Activated naive CD4-positive, alpha-beta T cell treated with anti-CD3 and anti-CD28 coated beads for 36 hours (primary cell): ENCODE data around the gene TMEM156. TPM values are rescaled to one million over a fixed set of nuclear protein-coding genes. Genes with fewer than 3 reads are reported as not detected.

Experiments
- CTCF ChIA-PET: fragments of 350-600 bp; sonication (Branson Sonifier 250); formaldehyde crosslinking; loops from one replicate; lab custom pipeline; 2021; ENCODE audit warnings: antibody characterized with exemption; lab: Charles Lee
- DNase-seq: peaks from one replicate; pipeline ENCODE4 v3.0.0-alpha.2; 2020
- H3K27ac Mint-ChIP-seq: one replicate; pipeline ENCODE4 v1.8.0; 2021; ENCODE audit warnings: mild to moderate bottlenecking, mixed read lengths
- H3K27me3 Mint-ChIP-seq: one replicate; pipeline ENCODE4 v1.8.0; 2021; ENCODE audit warnings: low read depth, mixed read lengths
- H3K36me3 Mint-ChIP-seq: one replicate; pipeline ENCODE4 v1.8.0; 2021; ENCODE audit warnings: low read depth, mixed read lengths
- H3K4me1 Mint-ChIP-seq: one replicate; pipeline ENCODE4 v1.8.0; 2021; ENCODE audit warnings: low read depth, mixed read lengths
- H3K4me3 Mint-ChIP-seq: one replicate; pipeline ENCODE4 v1.8.0; 2021; ENCODE audit warnings: mild to moderate bottlenecking, moderate library complexity, mixed read lengths
- H3K9me3 Mint-ChIP-seq: one replicate; pipeline ENCODE4 v1.8.0; 2021; ENCODE audit warnings: mixed read lengths
- intact Hi-C: fragments of 100-400 bp; cut with micrococcal nuclease; formaldehyde crosslinking; loops from one replicate; pipeline ENCODE4 v1.15.1; 2023
- total RNA-seq, 2 experiments: library from RNA; stranded (reverse); gene quantifications; one replicate each; pipeline ENCODE4 v1.2.3, GENCODE V29; 2021

Gene TMEM156
- total RNA-seq, 2 experiments from 2014 or later = 10.2 to 11.3 TPM

- no peak for DNase-seq
- H3K27ac Mint-ChIP-seq = no peak overlapping the region
- no peak overlapping the region for H3K4me3 Mint-ChIP-seq
- H3K9me3 Mint-ChIP-seq = no peaks in the 10 kb centered on the region
- intact Hi-C loops = no loop called here
- H3K36me3 Mint-ChIP-seq = no peaks in the 10 kb centered on the region
- CTCF ChIA-PET = interaction anchor here (1.7 kb wide), 1 partner anchor 28 kb away, joined by 4 read pairs; no protein-coding TSS in a partner anchor
- no peaks in the 10 kb centered on the region for H3K27me3 Mint-ChIP-seq
- H3K4me1 Mint-ChIP-seq = no peaks in the 10 kb centered on the region
Observed at GRCh38 chr4:38931125-38931524, 101.1 kb downstream of the TMEM156 start.

DNA sequence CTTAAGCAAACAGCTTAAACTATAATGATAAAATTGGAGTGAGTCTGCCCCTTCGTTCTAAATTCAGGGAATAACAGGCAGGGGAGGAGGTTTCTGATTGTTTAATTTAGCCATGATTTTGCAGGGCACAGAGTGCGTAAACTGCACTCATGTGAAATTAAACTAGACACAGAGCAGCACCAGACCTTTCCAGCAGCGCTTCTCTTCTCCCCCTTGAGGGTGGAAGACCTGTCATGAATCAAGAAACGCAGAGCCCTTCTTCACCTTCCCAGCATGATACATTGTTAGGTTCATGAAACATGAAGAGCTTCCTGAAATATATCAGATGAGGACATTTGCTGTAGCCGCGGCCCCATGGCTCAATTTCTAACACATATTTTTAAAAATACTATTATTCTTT, 101.5 kb downstream of the TMEM156 start:
- DNase-seq = no peak
- intact Hi-C loops = no loop called here
- H3K27me3 Mint-ChIP-seq = no peaks in the 10 kb centered on the region
- H3K27ac Mint-ChIP-seq = no peak overlapping the region
- no peak overlapping the region for H3K4me3 Mint-ChIP-seq
- no peaks in the 10 kb centered on the region for H3K9me3 Mint-ChIP-seq
- CTCF ChIA-PET = interaction anchor here (1.7 kb wide), 1 partner anchor 28 kb away, joined by 4 read pairs; no protein-coding TSS in a partner anchor
- no peaks in the 10 kb centered on the region for H3K36me3 Mint-ChIP-seq
- H3K4me1 Mint-ChIP-seq = no peaks in the 10 kb centered on the region

DNA sequence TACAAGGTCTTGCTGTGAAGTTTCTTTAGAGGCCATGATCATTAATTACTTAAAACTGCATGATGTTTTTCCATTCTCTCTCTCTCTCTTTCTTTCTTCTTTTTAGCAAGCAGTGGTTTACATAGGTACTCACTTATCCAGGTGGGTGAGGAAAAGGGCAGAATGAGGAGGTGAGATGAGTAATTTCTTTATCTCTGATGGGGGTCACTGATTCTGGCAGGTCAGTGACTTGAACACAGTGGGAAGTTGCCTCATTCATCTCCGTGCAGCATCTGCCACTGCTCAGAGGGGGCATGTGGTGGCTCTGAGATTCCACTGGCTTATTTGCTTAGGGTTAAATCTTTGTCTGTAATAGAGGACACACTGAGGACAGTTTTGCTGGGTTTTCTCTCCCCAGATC, 102.0 kb downstream of the TMEM156 start:
- CTCF ChIA-PET = interaction anchor here (1.7 kb wide), 1 partner anchor 27 kb away, joined by 4 read pairs; no protein-coding TSS in a partner anchor
- Mint-ChIP-seq H3K27ac (no peak overlapping the region), H3K4me1 (no peaks in the 10 kb centered on the region), H3K4me3 (no peak overlapping the region), H3K27me3 (no peaks in the 10 kb centered on the region), H3K9me3 (no peaks in the 10 kb centered on the region), H3K36me3 (no peaks in the 10 kb centered on the region)
- no peak for DNase-seq
- intact Hi-C loops = no loop called here

GRCh38 chr4:38928974-38929373, 103.2 kb downstream of the TMEM156 start:
- Mint-ChIP-seq H3K9me3 (no peaks in the 10 kb centered on the region), H3K27me3 (no peaks in the 10 kb centered on the region), H3K27ac (no peak overlapping the region), H3K4me1 (no peaks in the 10 kb centered on the region), H3K36me3 (no peaks in the 10 kb centered on the region), H3K4me3 (no peak overlapping the region)
- DNase-seq = no peak
- intact Hi-C loops = no loop called here
- CTCF ChIA-PET = no interaction called here

- H3K36me3 Mint-ChIP-seq = no peaks in the 10 kb centered on the region
- no peak overlapping the region for H3K4me3 Mint-ChIP-seq
- H3K4me1 Mint-ChIP-seq = no peaks in the 10 kb centered on the region
- H3K27me3 Mint-ChIP-seq = no peaks in the 10 kb centered on the region
- no peak overlapping the region for H3K27ac Mint-ChIP-seq
- no peaks in the 10 kb centered on the region for H3K9me3 Mint-ChIP-seq
- intact Hi-C loops = no loop called here
- no peak for DNase-seq
- CTCF ChIA-PET = no interaction called here
Observed at GRCh38 chr4:38928568-38928967, 103.6 kb downstream of the TMEM156 start.

DNA sequence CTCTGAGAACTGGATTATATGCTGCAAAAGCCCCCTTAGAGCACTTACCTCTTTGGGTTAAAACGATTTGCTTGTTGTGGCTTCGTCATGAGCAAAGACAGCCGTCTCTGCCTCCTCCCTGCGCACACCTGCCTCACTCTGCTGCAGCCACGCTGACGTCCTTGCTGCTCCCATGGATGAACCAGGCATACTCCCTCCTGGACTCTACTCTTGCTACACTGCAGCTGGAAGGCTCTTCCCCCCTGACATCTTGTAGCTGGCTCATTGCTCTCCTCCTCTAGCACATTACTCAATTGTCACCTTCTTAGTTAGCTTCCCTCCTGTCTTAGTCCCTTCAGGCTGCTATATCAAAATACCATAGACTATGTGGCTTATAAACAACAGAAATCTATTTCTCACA, 105.3 kb downstream of the TMEM156 start:
- Mint-ChIP-seq H3K27ac (no peak overlapping the region), H3K27me3 (no peaks in the 10 kb centered on the region), H3K36me3 (no peaks in the 10 kb centered on the region), H3K9me3 (no peaks in the 10 kb centered on the region), H3K4me1 (no peaks in the 10 kb centered on the region), H3K4me3 (no peak overlapping the region)
- CTCF ChIA-PET = interaction anchor here (1.0 to 2.2 kb wide), 4 partner anchors 10 to 208 kb away, joined by 3 to 8 read pairs (median 5); no protein-coding TSS in a partner anchor
- no peak for DNase-seq
- intact Hi-C loops = no loop called here

DNA sequence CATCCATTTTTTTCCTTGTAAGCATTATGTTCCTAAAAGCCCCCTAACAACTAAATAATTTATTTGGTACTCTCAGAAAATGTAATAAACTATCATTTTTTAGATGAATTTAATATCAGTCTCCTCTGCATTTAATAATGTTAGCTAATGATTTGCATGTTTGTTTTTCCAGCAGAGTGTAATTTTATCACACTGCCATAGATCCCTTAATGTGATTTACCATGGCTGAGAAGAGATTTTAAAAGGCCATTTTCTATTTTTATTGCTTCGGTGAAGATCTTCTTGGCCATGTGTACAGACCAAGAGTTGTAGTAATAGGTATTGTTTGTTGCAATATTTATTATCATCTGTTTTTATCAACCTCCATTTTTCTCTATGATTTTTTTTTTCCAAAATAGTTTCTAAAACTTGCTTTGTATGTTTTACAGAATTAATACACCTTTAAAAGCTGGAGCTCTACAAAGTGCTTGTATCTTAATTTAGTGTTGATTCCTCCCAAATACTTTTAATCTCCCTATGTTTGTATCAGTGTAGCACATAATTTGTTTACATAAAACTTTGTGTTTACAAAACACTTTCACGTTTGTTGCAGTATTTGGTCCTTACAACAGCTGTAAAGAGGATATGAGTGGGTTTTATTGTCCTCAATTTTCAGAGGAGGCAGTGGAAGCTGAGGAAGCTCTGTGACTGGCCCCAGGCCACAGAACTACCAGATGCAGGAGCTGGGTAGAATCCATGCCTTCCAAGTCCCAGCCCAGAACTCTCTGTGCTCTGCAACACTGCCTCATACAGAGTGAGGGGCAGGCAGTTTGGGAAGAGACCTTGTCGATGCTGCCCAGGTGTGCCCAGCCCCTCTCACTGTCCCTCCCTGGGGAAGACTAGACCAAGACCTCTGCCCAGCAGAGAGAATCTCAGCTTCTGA, 106.5 kb downstream of the TMEM156 start:
- Mint-ChIP-seq H3K9me3 (no peaks in the 10 kb centered on the region), H3K4me1 (no peaks in the 10 kb centered on the region), H3K27ac (no peak overlapping the region), H3K36me3 (no peaks in the 10 kb centered on the region), H3K4me3 (no peak overlapping the region), H3K27me3 (no peaks in the 10 kb centered on the region)
- CTCF ChIA-PET = interaction anchor here (0.6 to 2.2 kb wide), 5 partner anchors 8 to 210 kb away, joined by 3 to 8 read pairs (median 6); no protein-coding TSS in a partner anchor
- intact Hi-C loops = no loop called here
- DNase-seq = no peak

- Mint-ChIP-seq H3K4me1 (no peaks in the 10 kb centered on the region), H3K36me3 (no peaks in the 10 kb centered on the region), H3K9me3 (no peaks in the 10 kb centered on the region), H3K4me3 (no peak overlapping the region), H3K27ac (no peak overlapping the region), H3K27me3 (no peaks in the 10 kb centered on the region)
- CTCF ChIA-PET = interaction anchor here (0.6 to 1.7 kb wide), 2 partner anchors 21 to 183 kb away, joined by 3 to 6 read pairs; no protein-coding TSS in a partner anchor
- intact Hi-C loops = no loop called here
- no peak for DNase-seq
Observed at GRCh38 chr4:38924353-38924752, 107.9 kb downstream of the TMEM156 start.

DNA sequence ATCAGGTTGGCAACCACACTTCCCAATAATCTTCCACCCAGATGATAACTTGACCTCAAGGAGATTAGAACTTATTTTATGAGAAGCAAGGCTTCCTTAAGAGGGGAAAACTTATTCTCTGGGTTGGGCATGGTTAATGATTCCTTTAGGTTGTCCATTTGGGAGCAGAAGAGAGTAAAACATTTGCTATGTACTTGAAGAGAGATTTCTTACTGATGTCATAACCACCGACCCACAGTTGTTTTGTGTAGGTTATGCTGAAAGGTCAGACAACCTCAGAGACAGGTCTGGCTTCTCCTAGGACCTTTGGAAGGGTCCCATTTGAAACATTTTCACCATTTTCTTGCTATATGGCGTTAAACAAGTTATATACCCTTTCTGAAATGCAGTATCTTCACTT, 108.5 kb downstream of the TMEM156 start:
- intact Hi-C loops = no loop called here
- Mint-ChIP-seq H3K27ac (no peak overlapping the region), H3K4me3 (no peak overlapping the region), H3K27me3 (no peaks in the 10 kb centered on the region), H3K9me3 (no peaks in the 10 kb centered on the region), H3K36me3 (no peaks in the 10 kb centered on the region), H3K4me1 (no peaks in the 10 kb centered on the region)
- CTCF ChIA-PET = interaction anchor here (0.6 to 1.7 kb wide), 2 partner anchors 21 to 183 kb away, joined by 3 to 6 read pairs; no protein-coding TSS in a partner anchor
- DNase-seq = no peak

DNA sequence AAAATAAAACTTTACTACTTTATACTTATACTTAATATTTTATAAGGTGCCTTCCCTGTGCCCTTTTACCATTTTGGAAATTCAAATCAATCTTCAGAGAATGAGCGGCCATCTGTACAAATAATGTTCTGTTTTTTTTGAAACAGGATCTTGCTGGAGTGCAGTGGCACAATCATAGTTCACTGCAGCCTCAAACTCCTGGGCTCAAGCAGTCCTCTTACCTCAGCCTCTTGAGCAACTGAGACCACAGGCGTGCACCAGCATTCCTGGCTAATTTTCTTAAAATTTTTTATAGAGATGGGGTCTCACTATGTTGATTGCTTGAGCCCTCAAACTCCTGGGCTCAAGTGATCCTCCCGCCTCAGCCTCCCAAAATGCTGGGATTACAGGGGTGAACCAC, 111.1 kb downstream of the TMEM156 start:
- Mint-ChIP-seq H3K27ac (no peak overlapping the region), H3K27me3 (no peaks in the 10 kb centered on the region), H3K9me3 (no peaks in the 10 kb centered on the region), H3K4me1 (no peaks in the 10 kb centered on the region), H3K36me3 (no peaks in the 10 kb centered on the region), H3K4me3 (no peak overlapping the region)
- intact Hi-C loops = no loop called here
- CTCF ChIA-PET = no interaction called here
- DNase-seq = no peak

GRCh38 chr4:38920677-38921076, 111.5 kb downstream of the TMEM156 start:
- no peak overlapping the region for H3K27ac Mint-ChIP-seq
- H3K27me3 Mint-ChIP-seq = no peaks in the 10 kb centered on the region
- H3K4me3 Mint-ChIP-seq = no peak overlapping the region
- H3K9me3 Mint-ChIP-seq = no peaks in the 10 kb centered on the region
- no peaks in the 10 kb centered on the region for H3K36me3 Mint-ChIP-seq
- H3K4me1 Mint-ChIP-seq = no peaks in the 10 kb centered on the region
- DNase-seq = no peak
- CTCF ChIA-PET = no interaction called here
- intact Hi-C loops = no loop called here

DNA sequence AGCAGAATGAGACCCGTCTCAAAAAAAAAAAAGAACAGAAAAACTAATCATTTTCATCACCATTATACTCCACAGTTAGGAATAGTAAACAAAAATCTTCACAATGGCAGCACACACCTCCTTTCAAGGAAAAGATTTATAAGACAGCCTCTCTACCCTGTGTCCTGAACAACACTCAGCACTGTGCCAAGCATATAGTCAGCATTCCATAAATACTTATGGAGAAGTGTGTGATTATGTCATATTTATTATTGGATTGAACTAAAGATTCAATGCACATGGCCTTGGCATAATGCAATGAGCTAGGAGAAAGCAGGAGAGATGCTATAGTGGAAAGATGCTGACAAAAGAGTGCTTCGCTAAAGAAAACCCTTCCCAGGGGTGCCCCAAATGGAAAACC, 112.0 kb downstream of the TMEM156 start:
- no peak overlapping the region for H3K27ac Mint-ChIP-seq
- H3K9me3 Mint-ChIP-seq = no peaks in the 10 kb centered on the region
- CTCF ChIA-PET = no interaction called here
- intact Hi-C loops = no loop called here
- no peaks in the 10 kb centered on the region for H3K27me3 Mint-ChIP-seq
- no peak for DNase-seq
- peaks cover 3% of the 10 kb centered on the region for H3K4me1 Mint-ChIP-seq
- no peak overlapping the region for H3K4me3 Mint-ChIP-seq
- H3K36me3 Mint-ChIP-seq = no peaks in the 10 kb centered on the region

DNA sequence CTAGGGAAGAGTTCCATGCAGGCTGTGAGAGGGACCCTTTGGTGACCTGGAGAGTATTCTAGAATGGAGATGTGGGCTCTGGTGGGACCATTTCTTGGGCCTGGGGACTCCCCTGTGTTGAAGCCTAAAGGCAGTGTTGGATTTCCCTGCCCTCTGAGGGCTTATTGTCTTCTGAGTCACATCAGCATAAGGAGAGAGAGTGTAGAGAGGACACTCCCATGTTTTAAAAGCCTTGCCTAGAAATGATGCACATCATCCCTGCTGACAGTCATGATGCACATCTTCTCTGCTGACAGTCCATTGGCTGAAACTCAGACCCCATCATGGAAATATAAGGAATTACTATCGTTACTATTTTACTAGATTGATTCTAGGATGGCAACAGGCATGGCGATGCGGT, 112.7 kb downstream of the TMEM156 start:
- CTCF ChIA-PET = no interaction called here
- intact Hi-C loops = no loop called here
- DNase-seq = no peak

More for the DNA sequence above, 112.7 kb downstream of the TMEM156 start:
- Mint-ChIP-seq H3K4me1 (peaks cover 9% of the 10 kb centered on the region), H3K27me3 (no peaks in the 10 kb centered on the region), H3K36me3 (no peaks in the 10 kb centered on the region), H3K27ac (no peak overlapping the region), H3K4me3 (no peak overlapping the region), H3K9me3 (no peaks in the 10 kb centered on the region)
